H1 (cell line): ENCODE data around the gene KRT8. TPM values are rescaled to one million over a fixed set of nuclear protein-coding genes. Genes with fewer than 3 reads are reported as not detected.

Experiments
- CTCF ChIA-PET: fragments of 300-600 bp; sonication (Branson Sonifier 250); formaldehyde crosslinking; loops from one replicate; lab custom pipeline; 2021; ENCODE audit not compliant: partially characterized antibody; lab: Charles Lee
- POLR2A ChIA-PET: fragments of 300-600 bp; sonication (Branson Sonifier 250); formaldehyde crosslinking; loops from one replicate; lab custom pipeline; 2021; ENCODE audit warnings: inconsistent platforms; ENCODE audit not compliant: partially characterized antibody; lab: Charles Lee
- DNase-seq, 2 experiments: peaks; one replicate each; pipeline versions ENCODE4 v3.0.0 to v3.0.0-alpha.2; 2010 to 2022; ENCODE audit warnings: low spot score in 2 of 2, low read depth in 1 of 2, mixed read lengths in 1 of 2
- FAIRE-seq: peaks from 2 replicates; lab custom pipeline; 2011; peaks lifted over from hg19 to GRCh38; lab: Jason Lieb, UNC
- H2AFZ ChIP-seq: 2 replicates; pipeline ENCODE4 v1.8.1; 2012; ENCODE audit warnings: low read length, inconsistent platforms
- H2AK5ac ChIP-seq: 2 replicates; pipeline ENCODE4 v1.6.1; 2013; ENCODE audit warnings: low read depth, low read length
- H2BK120ac ChIP-seq: replicated peaks from 2 replicates; pipeline ENCODE3; 2013; ENCODE audit warnings: low read depth, low read length, inconsistent platforms
- H2BK12ac ChIP-seq: 2 replicates; pipeline ENCODE4 v1.6.1; 2013; ENCODE audit warnings: low read depth, low read length
- H2BK15ac ChIP-seq: 2 replicates; pipeline ENCODE4 v1.6.1; 2013; ENCODE audit warnings: low read length
- H2BK20ac ChIP-seq: 2 replicates; pipeline ENCODE4 v1.6.1; 2013; ENCODE audit warnings: low read length
- H2BK5ac ChIP-seq: 2 replicates; pipeline ENCODE4 v1.6.1; 2013; ENCODE audit warnings: low read depth, low read length
- H3K14ac ChIP-seq: 2 replicates; pipeline ENCODE4 v1.6.1; 2013; ENCODE audit warnings: inconsistent platforms; ENCODE audit not compliant: insufficient read length
- H3K18ac ChIP-seq: 2 replicates; pipeline ENCODE4 v1.6.1; 2013; ENCODE audit warnings: low read length; ENCODE audit errors: extremely low read depth
- H3K23ac ChIP-seq: 2 replicates; pipeline ENCODE4 v1.6.1; 2013; ENCODE audit warnings: inconsistent platforms; ENCODE audit not compliant: insufficient read length
- H3K23me2 ChIP-seq: 2 replicates; pipeline ENCODE4 v1.6.1; 2013; ENCODE audit warnings: low read depth, low read length
- H3K27ac ChIP-seq: 2 replicates; pipeline ENCODE4 v1.6.1; 2011; ENCODE audit warnings: low read depth, low read length, inconsistent platforms
- H3K27me3 ChIP-seq, 4 experiments: replicated peaks in 1 of 4; 1 replicate in 1 of 4; 2 replicates in 3 of 4; pipeline versions ENCODE4 v1.6.1 to v1.8.1; 2011 to 2013; ENCODE audit warnings: low read length in 3 of 4, mild to moderate bottlenecking in 3 of 4, inconsistent platforms in 2 of 4, mixed read lengths in 2 of 4, moderate library complexity in 1 of 4; ENCODE audit not compliant: control insufficient read depth in 3 of 4, insufficient read depth in 3 of 4; ENCODE audit errors: extremely low read depth in 1 of 4
- H3K36me3 ChIP-seq, 4 experiments: 2 replicates each; pipeline versions ENCODE4 v1.6.1 to v1.8.1; 2011 to 2013; ENCODE audit warnings: mild to moderate bottlenecking in 4 of 4, low read length in 3 of 4, moderate library complexity in 2 of 4, control low read depth in 1 of 4, inconsistent platforms in 1 of 4; ENCODE audit not compliant: insufficient read depth in 4 of 4, control insufficient read depth in 2 of 4
- H3K4ac ChIP-seq: replicated peaks from 2 replicates; pipeline ENCODE3; 2013; ENCODE audit warnings: low read length, low read depth, mixed read lengths, inconsistent platforms; ENCODE audit not compliant: insufficient read length
- H3K4me1 ChIP-seq, 4 experiments: replicated peaks in 1 of 4; 1 replicate in 1 of 4; 2 replicates in 3 of 4; pipeline versions ENCODE4 v1.6.1 to v1.8.1; 2011 to 2013; ENCODE audit warnings: low read length in 3 of 4, inconsistent platforms in 2 of 4, mixed read lengths in 1 of 4; ENCODE audit not compliant: insufficient read depth in 4 of 4, control insufficient read depth in 3 of 4
- H3K4me2 ChIP-seq, 2 experiments: 2 replicates each; pipeline versions ENCODE4 v1.6.1 to v1.8.1; 2011 to 2013; ENCODE audit warnings: low read depth in 2 of 2, low read length in 2 of 2, control low read depth in 1 of 2, inconsistent platforms in 1 of 2, mild to moderate bottlenecking in 1 of 2; ENCODE audit not compliant: insufficient read depth in 1 of 2
- H3K4me3 ChIP-seq, 4 experiments: fragments of 200-600, 300-600 bp in 1 of 4; sonication (generic), shearing (Covaris generic), sonication (Bioruptor Twin) in 1 of 4; 2 replicates each; pipeline versions ENCODE4 v1.5.1 to v1.8.1; 2011 to 2016; ENCODE audit warnings: low read length in 4 of 4, low read depth in 3 of 4, control low read depth in 2 of 4, inconsistent platforms in 2 of 4, mild to moderate bottlenecking in 2 of 4, mixed read lengths in 1 of 4, moderate library complexity in 1 of 4; ENCODE audit not compliant: insufficient read depth in 2 of 4; ENCODE audit errors: extremely low read depth in 1 of 4
- H3K56ac ChIP-seq: replicated peaks from 2 replicates; pipeline ENCODE3; 2013; ENCODE audit warnings: low read depth, mild to moderate bottlenecking, mixed read lengths, low read length, inconsistent platforms; ENCODE audit not compliant: insufficient read length
- H3K79me1 ChIP-seq: 2 replicates; pipeline ENCODE4 v1.6.1; 2013; ENCODE audit warnings: low read depth, low read length, control low read depth
- H3K79me2 ChIP-seq, 2 experiments: 2 replicates each; pipeline versions ENCODE4 v1.6.1 to v1.8.1; 2012 to 2013; ENCODE audit warnings: low read length in 2 of 2, mild to moderate bottlenecking in 2 of 2, inconsistent platforms in 1 of 2; ENCODE audit not compliant: insufficient read depth in 2 of 2, control insufficient read depth in 1 of 2
- H3K9ac ChIP-seq, 4 experiments: replicated peaks in 1 of 4; 1 replicate in 1 of 4; 2 replicates in 3 of 4; pipeline versions ENCODE4 v1.6.1 to v1.8.1; 2011 to 2013; ENCODE audit warnings: low read depth in 3 of 4, low read length in 3 of 4, control low read depth in 2 of 4, mild to moderate bottlenecking in 2 of 4, moderate library complexity in 2 of 4, inconsistent platforms in 1 of 4; ENCODE audit errors: extremely low read depth in 1 of 4
- H3K9me3 ChIP-seq, 2 experiments: 2 replicates each; pipeline versions ENCODE4 v1.6.1 to v1.8.1; 2012 to 2013; ENCODE audit warnings: mild to moderate bottlenecking in 2 of 2, moderate library complexity in 2 of 2, control low read depth in 1 of 2, inconsistent platforms in 1 of 2, low read depth in 1 of 2, low read length in 1 of 2, mixed read lengths in 1 of 2; ENCODE audit not compliant: insufficient read depth in 2 of 2
- H4K20me1 ChIP-seq, 2 experiments: replicated peaks in 1 of 2; 2 replicates each; pipeline versions ENCODE3 to v1.8.1; 2011 to 2013; ENCODE audit warnings: inconsistent platforms in 2 of 2, low read length in 2 of 2, mild to moderate bottlenecking in 1 of 2; ENCODE audit not compliant: insufficient read depth in 2 of 2, control insufficient read depth in 1 of 2
- H4K5ac ChIP-seq: 2 replicates; pipeline ENCODE4 v1.6.1; 2013; ENCODE audit warnings: low read length, low read depth, mixed read lengths, inconsistent platforms; ENCODE audit not compliant: insufficient read length
- H4K8ac ChIP-seq: 2 replicates; pipeline ENCODE4 v1.8.0; 2013; ENCODE audit warnings: mild to moderate bottlenecking, moderate library complexity, low read length, inconsistent platforms; ENCODE audit not compliant: insufficient read depth; ENCODE audit errors: extremely low read depth
- H4K91ac ChIP-seq: replicated peaks from 2 replicates; pipeline ENCODE3; 2013; ENCODE audit warnings: low read length, mixed read lengths, inconsistent platforms; ENCODE audit not compliant: insufficient read length
- BCL11A ChIP-seq, 2 experiments: IDR thresholded peaks; one replicate each; pipeline ENCODE4 v1.6.1; 2011; ENCODE audit warnings: low read depth in 2 of 2, low read length in 2 of 2, mild to moderate bottlenecking in 2 of 2
- CBX5 ChIP-seq: fragments of 300-800, 300-1000 bp; sonication (generic); IDR thresholded peaks from 2 replicates; pipeline ENCODE4 v1.7.1; 2016; ENCODE audit warnings: antibody characterized with exemption, low read length, low read depth
- CREB1 ChIP-seq: IDR thresholded peaks from 2 replicates; pipeline ENCODE4 v1.6.1; 2012; ENCODE audit warnings: inconsistent platforms
- CTBP2 ChIP-seq: IDR thresholded peaks from 2 replicates; pipeline ENCODE4 v1.7.0; 2011; ENCODE audit warnings: borderline replicate concordance, mild to moderate bottlenecking, moderate library complexity, mixed read lengths, low read length; ENCODE audit not compliant: insufficient read depth, insufficient read length
- EP300 ChIP-seq, 2 experiments: IDR thresholded peaks; 1 replicate in 1 of 2; 2 replicates in 1 of 2; pipeline ENCODE4 v1.6.1; 2011 to 2012; ENCODE audit warnings: low read depth in 2 of 2, low read length in 2 of 2, mild to moderate bottlenecking in 2 of 2, borderline replicate concordance in 1 of 2, inconsistent platforms in 1 of 2, moderate library complexity in 1 of 2
- KDM1A ChIP-seq: fragments of 200-600, 300-600 bp; sonication (generic); IDR thresholded peaks from 2 replicates; pipeline ENCODE4 v1.7.1; 2016; ENCODE audit warnings: mild to moderate bottlenecking, low read length, borderline replicate concordance
- KDM4A ChIP-seq: IDR thresholded peaks from one replicate; pipeline ENCODE4 v1.7.1; 2012; ENCODE audit warnings: low read depth, mild to moderate bottlenecking, moderate library complexity, low read length, inconsistent platforms; ENCODE audit not compliant: severe bottlenecking
- RFX5 ChIP-seq: IDR thresholded peaks from 2 replicates; pipeline ENCODE4 v1.6.1; 2011; ENCODE audit warnings: low read depth, low read length, improper control_type of control experiment, borderline replicate concordance
- SP2 ChIP-seq: IDR thresholded peaks from 2 replicates; pipeline ENCODE4 v1.6.1; 2012; ENCODE audit warnings: mild to moderate bottlenecking, low read length, inconsistent platforms
- YY1 ChIP-seq: IDR thresholded peaks from 2 replicates; pipeline ENCODE4 v1.6.1; 2011; ENCODE audit warnings: low read depth, mild to moderate bottlenecking, low read length
- WGBS, 2 experiments: shearing (Covaris generic) in 1 of 2; methylation state at CpG; one replicate each; pipeline versions ENCODE4 v1.1.6 to v1.1.7; 2013 to 2015; ENCODE audit warnings: low lambda C conversion rate in 2 of 2, mixed read lengths in 2 of 2, inconsistent platforms in 1 of 2, low coverage in 1 of 2, missing lambda C conversion rate in 1 of 2; ENCODE audit not compliant: insufficient replicate concordance in 2 of 2, insufficient coverage in 1 of 2, insufficient read length in 1 of 2; ENCODE audit errors: extremely low coverage in 1 of 2, missing lambda C conversion rate in 1 of 2; 5-methylcytosine and 5-hydroxymethylcytosine counted together
- polyA plus RNA-seq, 7 experiments: library from polyadenylated mRNA; depleted of rRNA in 3 of 7; stranded (reverse) in 5 of 7; unstranded in 2 of 7; fragments of >200 nt in 5 of 7; fragments of 200-250 nt in 2 of 7; gene quantifications; 1 replicate in 5 of 7; 2 replicates in 1 of 7; 4 replicates in 1 of 7; pipeline versions ENCODE4 v1.2.1 to v1.2.3, GENCODE V29; 2011 to 2013; ENCODE audit warnings: missing spikeins in 2 of 7, mixed read lengths in 2 of 7
- total RNA-seq: library from RNA; stranded (reverse); fragmentation: NEBNext Ultra II Directional; extraction: Animal tissue kit (Norgen Biotek cat#: 25700); gene quantifications from 2 replicates; pipeline ENCODE4 v1.2.1, GENCODE V29; 2021

KRT8 gene
- total and polyA plus RNA-seq, 2 of the 8 experiments (the other 6 are each of a cell fraction or from before 2014, with no cell fraction given) = 280 to 290 TPM

DNA sequence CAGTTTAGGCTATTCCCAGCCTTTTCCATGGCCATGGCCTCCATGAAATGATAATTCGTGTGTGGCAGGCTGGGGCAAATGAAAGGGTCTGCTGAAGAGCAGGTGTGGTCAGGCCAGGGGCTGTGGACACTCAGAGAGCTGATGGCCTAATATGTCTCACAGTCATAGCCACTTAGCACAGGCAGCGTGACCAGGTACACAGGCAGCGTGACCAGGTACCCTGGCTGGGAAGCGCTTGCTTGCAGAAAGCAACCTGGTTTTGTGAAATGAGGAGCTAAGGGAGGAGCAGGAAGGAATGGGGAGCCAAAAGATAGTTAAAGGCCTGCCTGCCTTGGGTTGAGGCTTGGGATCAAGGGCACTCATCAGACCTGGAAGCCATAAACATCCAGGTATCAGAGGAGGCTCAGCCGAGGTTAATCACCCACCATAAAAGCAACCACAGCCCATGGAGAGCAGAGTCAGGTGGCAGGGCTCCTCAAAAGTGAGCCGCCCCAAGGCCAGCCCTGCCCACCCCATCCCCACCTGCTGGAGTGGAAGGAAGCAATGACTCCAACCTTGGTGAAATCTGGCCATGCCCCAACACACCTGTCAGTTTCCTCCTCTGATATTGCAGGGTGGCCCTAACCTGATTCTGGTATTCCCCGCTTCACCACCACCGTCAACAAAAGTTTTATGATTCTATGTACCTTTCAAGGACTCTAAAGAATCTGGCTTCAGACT is 8.0 kb upstream of the KRT8 start:
- H2AK5ac ChIP-seq = no peak overlapping the region
- H3K27ac ChIP-seq = no peak overlapping the region
- H3K14ac ChIP-seq = no peak overlapping the region
- H3K4me1 ChIP-seq = peaks cover under 1 to 19% (median 9%) of the 10 kb centered on the region in 4 experiments
- DNase-seq = no peak
- no peaks in the 10 kb centered on the region for H3K9me3 ChIP-seq
- FAIRE-seq = no peak
- no peaks in the 10 kb centered on the region for H3K79me1 ChIP-seq
- H3K9ac ChIP-seq = no peak overlapping the region
- no peaks in the 10 kb centered on the region for H3K36me3 ChIP-seq
- H4K8ac ChIP-seq = no peak overlapping the region
- no peak overlapping the region for H2BK12ac ChIP-seq
- no peaks in the 10 kb centered on the region for H3K79me2 ChIP-seq
- no peak overlapping the region for H2BK20ac ChIP-seq
- H3K4me3 ChIP-seq = no peak overlapping the region
- H2BK5ac ChIP-seq = peak overlapping the region; percentile 60; the same call in 1 of the 2 replicates
- H2BK120ac ChIP-seq = no peak overlapping the region
- no peak overlapping the region for H3K56ac ChIP-seq
- ChIA-PET POLR2A (interaction anchor here (0.6 kb wide), 1 partner anchor 11 kb away, joined by 3 read pairs; no protein-coding TSS in a partner anchor), CTCF (interaction anchor here (0.6 to 21.3 kb wide), 3 partner anchors 32 to 246 kb away, joined by 3 to 314 read pairs (median 3); partner anchors contain the start of gene KRT18)
- no peak overlapping the region for H2AFZ ChIP-seq
- H3K23me2 ChIP-seq = no peaks in the 10 kb centered on the region
- H3K18ac ChIP-seq = no peak overlapping the region
- no peak overlapping the region for H3K4me2 ChIP-seq
- no peak overlapping the region for H3K23ac ChIP-seq
- no peak overlapping the region for H4K91ac ChIP-seq
- no peaks in the 10 kb centered on the region for H4K20me1 ChIP-seq
- WGBS, 2 experiments = 92% methylated on average over 8 of the region's 8 CpGs; no CpG with 5 or more reads in 1 of the 2 experiments
- no peaks in the 10 kb centered on the region for H3K27me3 ChIP-seq
- H3K4ac ChIP-seq = no peak overlapping the region
- no peak overlapping the region for H4K5ac ChIP-seq
- 0 out of 2 replicates have a peak overlapping the region, but pooled peaks have one; percentile 3 for H2BK15ac ChIP-seq
- TF ChIP-seq YY1 (no peak), CREB1 (no peak), CBX5 (no peak), EP300 (IDR thresholded peaks at IDR 0.05; ENCODE audit: borderline replicate concordance in 1 of 2, low read depth in 2 of 2, low read length in 2 of 2) (no peak), BCL11A (IDR thresholded peaks at IDR 0.05; ENCODE audit: low read depth in 2 of 2, low read length in 2 of 2) (no peak), RFX5 (no peak), KDM4A (no peak), CTBP2 (no peak), KDM1A (no peak), SP2 (no peak)
